HG03045 (cell line): ENCODE measurements around the gene NELFCD.
"Not testable (repeated sequence)": the region's sequence is repeated elsewhere in the genome, so short reads cannot be mapped to it uniquely, and the experiment has no call there.

Source experiments
- ATAC-seq: cut with Tn5 transposase; IDR thresholded peaks from one replicate; pipeline ENCODE4 v1.9.1; 2021; ENCODE audit warnings: mild to moderate bottlenecking, moderate library complexity; ENCODE audit not compliant: unreplicated experiment

The NELFCD gene

GRCh38 chr20:58973179-58973578 lies 7.9 kb upstream of the NELFCD start:
- no peak for ATAC-seq

- no peak for ATAC-seq
These were observed 7.2 kb upstream of the NELFCD start for GRCh38 chr20:58973866-58974265.

GRCh38 chr20:58975353-58975752 lies 5.7 kb upstream of the NELFCD start:
- no peak for ATAC-seq

- ATAC-seq, result no peak
These were observed 4.9 kb upstream of the NELFCD start for GRCh38 chr20:58976061-58976730.

DNA sequence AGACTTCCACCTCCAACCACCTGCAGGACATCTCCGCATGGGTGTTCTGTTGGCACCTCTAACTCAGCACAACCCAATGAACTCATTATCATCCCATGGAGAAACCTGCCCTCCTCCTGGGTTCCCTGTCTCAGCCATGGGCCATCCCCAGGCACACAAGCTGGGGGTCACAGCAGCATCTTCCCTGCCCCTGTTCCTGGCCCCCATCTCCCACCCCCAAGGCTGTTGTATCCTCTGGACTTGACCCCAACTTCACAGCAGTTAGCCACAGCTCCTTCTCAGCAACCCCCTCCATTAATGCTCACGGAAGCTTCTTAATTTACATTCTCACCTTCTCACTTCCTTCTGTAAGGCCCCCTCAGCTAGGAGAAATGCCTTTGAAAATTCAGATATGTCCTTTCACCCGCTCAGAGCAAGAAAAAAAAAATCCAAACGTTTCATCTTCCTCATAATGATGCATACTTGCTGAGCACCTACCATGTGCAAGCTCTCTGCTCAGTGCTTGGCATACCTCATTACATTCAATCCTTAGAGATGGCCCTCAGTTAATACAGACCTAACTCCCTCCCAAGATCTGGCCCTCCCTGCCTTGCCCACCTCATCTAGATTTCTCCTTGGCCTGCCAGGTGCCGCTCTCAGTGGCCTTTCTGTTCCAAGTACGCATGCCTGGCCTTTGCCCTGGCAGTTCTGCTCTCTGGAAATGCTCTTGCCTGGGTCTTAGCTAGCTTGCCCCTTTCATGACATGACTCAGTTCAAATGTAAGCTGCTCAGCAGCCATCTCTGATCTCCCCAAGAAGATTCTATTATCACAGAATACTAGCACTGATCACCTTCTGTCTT lies 2.5 kb upstream of the NELFCD start:
- no peak for ATAC-seq

- peak; percentile 4 for ATAC-seq
These were observed 740 bp downstream of the NELFCD start for GRCh38 chr20:58981628-58982364.

GRCh38 chr20:58982406-58983114 lies 1.5 kb downstream of the NELFCD start:
- ATAC-seq, result no peak

DNA sequence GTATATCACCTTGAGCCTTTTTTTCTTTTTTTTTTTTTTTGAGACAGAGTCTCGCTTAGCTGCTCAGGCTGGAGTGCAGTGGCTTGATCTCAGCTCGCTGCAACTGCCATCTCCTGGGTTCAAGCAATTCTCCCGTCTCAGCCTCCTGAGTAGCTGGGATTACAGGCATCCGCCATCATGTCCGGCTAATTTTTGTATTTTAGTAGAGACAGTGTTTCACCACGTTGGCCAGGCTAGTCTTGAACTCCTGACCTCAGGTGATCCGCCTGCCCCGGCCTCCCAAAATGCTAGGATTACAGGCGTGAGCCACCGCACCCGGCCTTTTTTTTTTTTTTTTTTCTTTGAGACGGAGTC lies 2.0 kb downstream of the NELFCD start:
- not testable (repeated sequence) for ATAC-seq

GRCh38 chr20:58984691-58985090 lies 3.6 kb downstream of the NELFCD start:
- ATAC-seq, result no peak

- ATAC-seq, result no peak
These were observed 4.6 kb downstream of the NELFCD start for GRCh38 chr20:58985656-58986055.

- no peak for ATAC-seq
These were observed 5.4 kb downstream of the NELFCD start for GRCh38 chr20:58986286-58986967.

GRCh38 chr20:58986968-58987517 lies 6.0 kb downstream of the NELFCD start:
- no peak for ATAC-seq

DNA sequence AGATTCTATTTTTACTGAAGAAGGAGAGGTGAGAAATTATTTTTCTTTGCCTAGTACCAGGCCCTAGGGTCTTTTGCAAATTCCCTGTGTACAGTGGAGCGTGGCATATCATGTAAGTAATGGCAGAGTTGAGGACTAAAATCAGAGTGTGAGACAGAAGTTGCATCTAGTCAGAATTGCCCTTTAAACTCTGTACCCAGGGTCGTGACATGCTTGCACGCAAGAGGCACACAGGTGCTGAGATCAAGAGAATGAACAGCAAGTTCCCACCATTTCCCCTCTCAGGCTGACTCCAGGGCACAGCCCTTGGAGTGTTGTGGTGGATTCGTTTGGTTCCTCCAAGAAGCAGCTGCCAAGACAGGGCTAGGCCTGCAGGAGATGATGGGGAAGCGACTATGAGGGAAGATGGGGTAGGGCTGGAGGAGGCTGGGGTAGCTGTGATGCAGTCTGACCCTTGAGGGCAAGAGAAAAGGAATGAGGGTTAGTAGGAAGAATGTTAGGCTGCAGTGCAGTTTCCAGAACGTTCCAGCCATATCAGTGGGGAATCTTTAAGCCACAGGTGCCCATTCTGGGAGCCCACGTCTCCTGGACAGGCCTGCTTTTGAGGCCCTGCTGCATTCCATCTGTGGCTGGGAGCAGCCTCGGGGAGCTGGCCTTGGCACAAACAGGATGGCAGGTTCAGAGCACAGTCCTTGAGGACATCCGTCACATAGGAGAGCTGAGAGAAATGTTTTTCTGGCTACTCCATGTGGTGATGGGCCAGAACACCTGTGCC lies 6.9 kb downstream of the NELFCD start:
- no peak for ATAC-seq

GRCh38 chr20:58988565-58988882 lies 7.5 kb downstream of the NELFCD start:
- no peak for ATAC-seq

DNA sequence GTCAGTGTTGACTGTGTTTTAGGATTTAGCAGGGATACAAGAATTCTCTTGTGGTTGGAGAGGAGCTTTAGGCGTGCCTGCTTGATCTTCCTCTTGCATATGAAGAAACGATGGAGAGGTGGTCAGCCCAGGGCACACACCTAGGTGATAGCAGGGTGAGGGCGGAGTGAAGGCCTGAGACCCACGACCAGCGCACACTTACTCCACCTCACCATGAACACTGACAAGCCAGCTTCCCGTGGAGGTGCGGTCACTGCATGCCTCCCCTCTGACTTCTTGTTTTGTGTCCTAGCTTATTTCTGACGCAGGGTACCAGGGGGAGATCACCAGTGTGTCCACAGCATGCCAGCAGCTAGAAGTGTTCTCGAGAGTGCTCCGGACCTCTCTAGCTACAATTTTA lies 8.1 kb downstream of the NELFCD start:
- ATAC-seq, result no peak

DNA sequence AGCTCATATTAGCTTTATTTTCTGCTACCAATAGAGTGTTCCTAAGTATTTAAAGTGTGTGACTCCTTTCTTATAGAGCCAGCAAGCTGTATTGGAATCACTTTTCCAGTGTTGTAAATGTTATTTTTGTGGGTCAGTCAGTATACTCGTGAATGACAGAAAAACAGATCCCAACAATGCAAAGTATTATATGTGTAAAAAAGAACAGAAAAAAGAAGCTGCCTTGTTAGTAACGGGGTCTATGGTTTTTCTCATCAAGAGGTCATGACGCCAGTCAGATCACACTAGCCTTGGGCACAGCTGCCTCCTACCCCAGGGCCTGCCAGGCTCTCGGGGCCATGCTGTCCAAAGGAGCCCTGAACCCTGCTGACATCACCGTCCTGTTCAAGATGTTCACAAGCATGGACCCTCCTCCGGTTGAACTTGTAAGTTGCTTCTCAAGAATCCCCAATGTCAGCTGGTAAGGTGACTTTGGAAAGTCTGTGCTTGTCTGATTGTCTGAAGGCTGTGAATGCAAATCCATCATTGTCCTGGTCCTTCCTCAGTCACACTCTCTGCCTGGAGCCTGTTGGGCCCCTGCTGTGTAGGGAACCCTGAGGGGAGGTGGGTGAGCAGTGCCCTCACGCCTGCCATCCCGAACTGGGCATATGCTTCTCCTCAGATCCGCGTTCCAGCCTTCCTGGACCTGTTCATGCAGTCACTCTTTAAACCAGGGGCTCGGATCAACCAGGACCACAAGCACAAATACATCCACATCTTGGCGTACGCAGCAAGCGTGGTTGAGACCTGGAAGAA lies 9.8 kb downstream of the NELFCD start:
- ATAC-seq, result no peak

DNA sequence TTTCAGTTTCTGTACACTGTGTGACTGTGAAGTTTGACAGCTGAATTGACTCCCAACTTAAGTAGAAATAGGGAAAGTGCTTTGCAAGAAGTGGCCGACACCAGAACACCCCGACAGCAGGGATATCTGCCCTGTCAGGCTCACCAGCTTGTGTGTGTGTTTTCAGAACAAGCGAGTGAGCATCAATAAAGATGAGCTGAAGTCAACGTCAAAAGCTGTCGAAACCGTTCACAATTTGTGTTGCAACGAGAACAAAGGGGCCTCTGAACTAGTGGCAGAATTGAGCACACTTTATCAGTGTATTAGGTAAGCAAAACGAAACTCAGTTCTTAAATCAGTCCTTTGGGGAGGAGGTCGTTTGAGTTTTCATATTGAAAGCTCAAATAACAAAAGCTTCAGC lies 10.7 kb downstream of the NELFCD start:
- ATAC-seq, result no peak

- no peak for ATAC-seq
These were observed 11.9 kb downstream of the NELFCD start for GRCh38 chr20:58992911-58993310.
